HepG2 (cell line): ENCODE measurements around the gene PYGB.

ENCODE experiments used
- AKAP8 ChIP-seq: sonication (generic); formaldehyde crosslinking; IDR thresholded peaks from 2 replicates; pipeline ENCODE4 v1.5.1; 2020; ENCODE audit warnings: mild to moderate bottlenecking, missing genetic modification reagents
- CTCF ChIP-seq: sonication (generic); formaldehyde crosslinking; IDR thresholded peaks from 2 replicates; pipeline ENCODE4 v1.5.0; 2020; ENCODE audit warnings: mild to moderate bottlenecking, missing genetic modification reagents, moderate library complexity
- FOXO1 ChIP-seq: sonication (generic); formaldehyde crosslinking; IDR thresholded peaks from 2 replicates; pipeline ENCODE4 v1.4.0; 2020; ENCODE audit warnings: missing genetic modification reagents
- HMGXB4 ChIP-seq, 2 experiments: sonication (generic) in 1 of 2; formaldehyde crosslinking in 1 of 2; IDR thresholded peaks; 2 replicates each; pipeline versions ENCODE4 v1.4.0 to v1.6.1; 2018 to 2020; ENCODE audit warnings: missing genetic modification reagents in 2 of 2, borderline replicate concordance in 1 of 2, low read depth in 1 of 2, mild to moderate bottlenecking in 1 of 2, missing biosample characterization in 1 of 2
- MXD4 ChIP-seq: IDR thresholded peaks from 2 replicates; pipeline ENCODE4 v1.6.1; 2016; ENCODE audit warnings: mild to moderate bottlenecking, missing biosample characterization, missing genetic modification reagents
- MYC ChIP-seq: sonication (generic); formaldehyde crosslinking; IDR thresholded peaks from 2 replicates; pipeline ENCODE4 v1.9.0; 2021; ENCODE audit warnings: missing genetic modification reagents, borderline replicate concordance
- NBN ChIP-seq: fragments of 450-650 bp; conservative IDR thresholded peaks from 2 replicates; pipeline ENCODE4 v1.6.1; 2017
- RAD21 ChIP-seq: fragments of 450-650 bp; formaldehyde crosslinking; IDR thresholded peaks from 2 replicates; pipeline ENCODE4 v1.5.0; 2020; ENCODE audit warnings: mild to moderate bottlenecking
- REST ChIP-seq, 2 experiments: IDR thresholded peaks; 2 replicates each; pipeline ENCODE4 v1.6.1; 2011 to 2012; ENCODE audit warnings: low read length in 2 of 2, borderline replicate concordance in 1 of 2, low read depth in 1 of 2, mild to moderate bottlenecking in 1 of 2, moderate library complexity in 1 of 2
- SMARCC2 ChIP-seq: fragments of 450-650 bp; IDR thresholded peaks from 2 replicates; pipeline ENCODE4 v1.6.1; 2017; ENCODE audit warnings: antibody characterized with exemption, mild to moderate bottlenecking
- TARDBP ChIP-seq: sonication (generic); formaldehyde crosslinking; IDR thresholded peaks from 2 replicates; pipeline ENCODE4 v1.8.0; 2022; ENCODE audit warnings: mild to moderate bottlenecking, missing genetic modification reagents
- ZNF850 ChIP-seq: sonication (generic); formaldehyde crosslinking; conservative IDR thresholded peaks from 2 replicates; pipeline ENCODE4 v1.9.0; 2021; ENCODE audit warnings: mild to moderate bottlenecking, missing genetic modification reagents

GRCh38 chr20:25304025-25304549 lies 56.2 kb downstream of the PYGB start:
- no peak for TF ChIP-seq AKAP8
- no peak for TF ChIP-seq ZNF850 (CRISPR knock-in tag)
- TF ChIP-seq RAD21 = no peak
- TF ChIP-seq MXD4 (CRISPR knock-in tag) = no peak
- no peak for TF ChIP-seq REST (IDR thresholded peaks at IDR 0.05; ENCODE audit: borderline replicate concordance in 1 of 2, low read depth in 1 of 2, low read length in 2 of 2)
- no peak for TF ChIP-seq TARDBP (CRISPR knock-in tag)
- TF ChIP-seq MYC (CRISPR knock-in tag) = no peak
- TF ChIP-seq FOXO1 (CRISPR knock-in tag) = no peak
- TF ChIP-seq HMGXB4 (CRISPR knock-in tag; IDR thresholded peaks at IDR 0.05; ENCODE audit: borderline replicate concordance in 1 of 2, low read depth in 1 of 2) = no peak
- no peak for TF ChIP-seq CTCF (CRISPR knock-in tag)
- no peak for TF ChIP-seq SMARCC2
- no peak for TF ChIP-seq NBN
